SK-N-SH treated with all-trans-retinoic acid at 6 μM for 48 hours (cell line): ENCODE results near the gene SOX5.
A peak's percentile ranks its signal among the peaks of the same experiment; 100 is the strongest.

Experiments
- ATAC-seq: fragments of 200-7000 bp; cut with Tn5 transposase; 3 replicates; pipeline ENCODE4 v1.9.1; 2020; ENCODE audit warnings: mild to moderate bottlenecking, moderate library complexity
- ARNTL ChIP-seq: fragments of 450-650 bp; formaldehyde crosslinking; IDR thresholded peaks from 2 replicates; pipeline ENCODE4 v1.5.0; 2020; ENCODE audit warnings: low read depth, mild to moderate bottlenecking, moderate library complexity, borderline replicate concordance
- BACH2 ChIP-seq: fragments of 250-450 bp; sonication (Bioruptor Pico); IDR thresholded peaks from 2 replicates; pipeline ENCODE4 v1.9.0; 2021; ENCODE audit warnings: mild to moderate bottlenecking, borderline replicate concordance
- CREB5 ChIP-seq: fragments of 250-450 bp; sonication (Bioruptor Pico); IDR thresholded peaks from 2 replicates; pipeline ENCODE4 v1.5.1; 2020; ENCODE audit warnings: low read depth, mild to moderate bottlenecking, moderate library complexity
- ESRRG ChIP-seq: fragments of 250-450 bp; sonication (Bioruptor Pico); IDR thresholded peaks from 2 replicates; pipeline ENCODE4 v1.6.1; 2021; ENCODE audit warnings: mild to moderate bottlenecking
- GLIS3 ChIP-seq: fragments of 250-450 bp; sonication (Bioruptor Pico); IDR thresholded peaks from 2 replicates; pipeline ENCODE4 v1.5.0; 2020; ENCODE audit warnings: mild to moderate bottlenecking, moderate library complexity
- ISL1 ChIP-seq: fragments of 250-450 bp; sonication (Bioruptor Pico); IDR thresholded peaks from 2 replicates; pipeline ENCODE4 v2.1.2; 2022; ENCODE audit warnings: mild to moderate bottlenecking, moderate library complexity
- OSR1 ChIP-seq: fragments of 250-450 bp; sonication (Bioruptor Pico); IDR thresholded peaks from 2 replicates; pipeline ENCODE4 v1.8.0; 2022; ENCODE audit warnings: moderate library complexity, mild to moderate bottlenecking, inconsistent platforms
- POU6F1 ChIP-seq: fragments of 250-450 bp; sonication (Bioruptor Pico); IDR thresholded peaks from 2 replicates; pipeline ENCODE4 v1.8.0; 2021; ENCODE audit warnings: low read depth, mild to moderate bottlenecking, moderate library complexity, borderline replicate concordance
- PPARA ChIP-seq: fragments of 250-450 bp; sonication (Bioruptor Pico); IDR thresholded peaks from 2 replicates; pipeline ENCODE4 v1.5.0; 2020; ENCODE audit warnings: mild to moderate bottlenecking, borderline replicate concordance
- SNAI2 ChIP-seq: fragments of 250-450 bp; sonication (Bioruptor Pico); IDR thresholded peaks from 2 replicates; pipeline ENCODE4 v1.5.0; 2020; ENCODE audit warnings: mild to moderate bottlenecking, moderate library complexity
- TCF4 ChIP-seq: fragments of 250-450 bp; sonication (Bioruptor Pico); IDR thresholded peaks from 2 replicates; pipeline ENCODE4 v1.8.0; 2021; ENCODE audit warnings: mild to moderate bottlenecking, moderate library complexity, borderline replicate concordance
- TOX ChIP-seq: fragments of 250-450 bp; sonication (Bioruptor Pico); IDR thresholded peaks from 2 replicates; pipeline ENCODE4 v1.8.0; 2021; ENCODE audit warnings: mild to moderate bottlenecking, moderate library complexity, borderline replicate concordance
- ZC3H10 ChIP-seq: fragments of 250-450 bp; sonication (Bioruptor Pico); IDR thresholded peaks from 2 replicates; pipeline ENCODE4 v1.5.1; 2021; ENCODE audit warnings: mild to moderate bottlenecking, moderate library complexity
- ZFP3 ChIP-seq: fragments of 250-450 bp; sonication (Bioruptor Pico); IDR thresholded peaks from 2 replicates; pipeline ENCODE4 v1.5.0; 2020; ENCODE audit warnings: mild to moderate bottlenecking, moderate library complexity
- ZFP30 ChIP-seq: fragments of 450-650 bp; formaldehyde crosslinking; IDR thresholded peaks from 2 replicates; pipeline ENCODE4 v1.5.0; 2022; ENCODE audit warnings: mild to moderate bottlenecking, moderate library complexity
- ZNF565 ChIP-seq: fragments of 450-650 bp; formaldehyde crosslinking; conservative IDR thresholded peaks from 2 replicates; pipeline ENCODE4 v1.5.0; 2020; ENCODE audit warnings: low read depth, mild to moderate bottlenecking, moderate library complexity
- ZNF70 ChIP-seq: fragments of 450-650 bp; formaldehyde crosslinking; IDR thresholded peaks from 2 replicates; pipeline ENCODE4 v1.5.0; 2020; ENCODE audit warnings: mild to moderate bottlenecking, moderate library complexity
- ZNF8 ChIP-seq: fragments of 450-650 bp; formaldehyde crosslinking; IDR thresholded peaks from 2 replicates; pipeline ENCODE4 v1.5.0; 2020; ENCODE audit warnings: mild to moderate bottlenecking, moderate library complexity
- TF ChIP-seq, protein P1 (sequence below): fragments of 250-450 bp; sonication (Bioruptor Pico); IDR thresholded peaks from 2 replicates; pipeline ENCODE4 v1.8.0; 2020; ENCODE audit warnings: mild to moderate bottlenecking, moderate library complexity, borderline replicate concordance

SOX5 gene

DNA sequence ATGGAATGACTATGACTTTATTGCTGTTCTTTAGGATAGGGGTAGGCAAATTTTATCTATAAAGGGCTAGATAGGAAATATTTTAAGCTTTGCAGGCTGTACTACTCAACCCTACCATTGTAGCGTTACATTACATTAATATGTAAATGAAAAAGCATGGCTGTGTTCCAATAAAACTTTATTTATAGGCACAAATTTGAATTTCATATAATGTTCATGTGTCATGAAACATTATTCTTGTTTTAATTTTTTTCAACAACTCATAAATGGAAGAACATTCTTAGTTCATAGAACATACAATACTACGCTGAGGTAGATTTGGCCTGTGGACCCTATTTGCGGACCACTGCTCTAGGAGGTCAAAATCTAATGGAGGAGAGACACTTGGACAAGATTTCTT lies 133.7 kb downstream of the SOX5 start:
- no peak for ATAC-seq
- TF ChIP-seq ISL1 (CRISPR knock-in tag) = no peak
- TF ChIP-seq PPARA (CRISPR knock-in tag) = no peak
- TF ChIP-seq, protein P1, sequence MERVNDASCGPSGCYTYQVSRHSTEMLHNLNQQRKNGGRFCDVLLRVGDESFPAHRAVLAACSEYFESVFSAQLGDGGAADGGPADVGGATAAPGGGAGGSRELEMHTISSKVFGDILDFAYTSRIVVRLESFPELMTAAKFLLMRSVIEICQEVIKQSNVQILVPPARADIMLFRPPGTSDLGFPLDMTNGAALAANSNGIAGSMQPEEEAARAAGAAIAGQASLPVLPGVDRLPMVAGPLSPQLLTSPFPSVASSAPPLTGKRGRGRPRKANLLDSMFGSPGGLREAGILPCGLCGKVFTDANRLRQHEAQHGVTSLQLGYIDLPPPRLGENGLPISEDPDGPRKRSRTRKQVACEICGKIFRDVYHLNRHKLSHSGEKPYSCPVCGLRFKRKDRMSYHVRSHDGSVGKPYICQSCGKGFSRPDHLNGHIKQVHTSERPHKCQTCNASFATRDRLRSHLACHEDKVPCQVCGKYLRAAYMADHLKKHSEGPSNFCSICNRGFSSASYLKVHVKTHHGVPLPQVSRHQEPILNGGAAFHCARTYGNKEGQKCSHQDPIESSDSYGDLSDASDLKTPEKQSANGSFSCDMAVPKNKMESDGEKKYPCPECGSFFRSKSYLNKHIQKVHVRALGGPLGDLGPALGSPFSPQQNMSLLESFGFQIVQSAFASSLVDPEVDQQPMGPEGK (CRISPR knock-in tag) = no peak
- no peak for TF ChIP-seq OSR1 (CRISPR knock-in tag)

GRCh38 chr12:23813206-23813605 lies 136.3 kb downstream of the SOX5 start:
- TF ChIP-seq ZC3H10 (CRISPR knock-in tag) = no peak
- no peak for TF ChIP-seq ZNF565 (CRISPR knock-in tag)
- no peak for TF ChIP-seq ISL1 (CRISPR knock-in tag)
- TF ChIP-seq GLIS3 = no peak
- TF ChIP-seq TOX (CRISPR knock-in tag) = no peak
- ATAC-seq = no peak

GRCh38 chr12:23810329-23810902 lies 139.1 kb downstream of the SOX5 start:
- TF ChIP-seq ZC3H10 (CRISPR knock-in tag) (no peak), TCF4 (CRISPR knock-in tag) (peak; percentile 73; the same call in 1 of the 2 replicates)
- no peak for ATAC-seq

- TF ChIP-seq ZFP3 (CRISPR knock-in tag) = no peak
- no peak for ATAC-seq
These were observed 145.9 kb downstream of the SOX5 start for GRCh38 chr12:23803540-23803939.

DNA sequence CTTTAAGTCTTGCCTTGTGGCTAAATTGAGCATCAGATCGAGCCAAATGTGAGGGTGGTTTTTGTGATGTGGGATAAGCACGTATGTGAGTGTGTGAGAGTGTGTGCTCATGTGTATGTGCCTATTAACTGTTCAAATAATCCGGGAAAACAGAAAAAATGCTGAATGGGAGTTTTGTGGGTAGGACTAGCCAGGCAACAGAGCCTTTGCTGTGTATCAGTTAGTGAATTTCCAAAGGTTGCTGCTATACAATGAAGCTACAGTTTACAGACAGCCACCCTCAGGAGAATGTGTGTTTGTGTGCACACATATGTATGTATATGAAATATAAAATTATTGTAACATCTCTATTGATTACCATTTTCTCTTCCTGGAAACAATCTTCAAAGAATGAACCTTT lies 154.0 kb downstream of the SOX5 start:
- no peak for ATAC-seq
- TF ChIP-seq ZNF565 (CRISPR knock-in tag) = no peak
- TF ChIP-seq ARNTL (CRISPR knock-in tag) = no peak
- no peak for TF ChIP-seq CREB5 (CRISPR knock-in tag)

GRCh38 chr12:23781118-23781517 lies 168.4 kb downstream of the SOX5 start:
- no peak for ATAC-seq
- no peak for TF ChIP-seq TCF4 (CRISPR knock-in tag)
- no peak for TF ChIP-seq POU6F1 (CRISPR knock-in tag)
- no peak for TF ChIP-seq BACH2 (CRISPR knock-in tag)
- no peak for TF ChIP-seq ESRRG (CRISPR knock-in tag)
- no peak for TF ChIP-seq GLIS3
- no peak for TF ChIP-seq CREB5 (CRISPR knock-in tag)
- TF ChIP-seq SNAI2 (CRISPR knock-in tag) = no peak
- no peak for TF ChIP-seq ISL1 (CRISPR knock-in tag)
- no peak for TF ChIP-seq OSR1 (CRISPR knock-in tag)
- no peak for TF ChIP-seq ZNF8 (CRISPR knock-in tag)
- TF ChIP-seq ZNF565 (CRISPR knock-in tag) = no peak
- no peak for TF ChIP-seq ZFP30 (CRISPR knock-in tag)
- no peak for TF ChIP-seq PPARA (CRISPR knock-in tag)
- TF ChIP-seq ZNF70 (CRISPR knock-in tag) = no peak
- no peak for TF ChIP-seq ZFP3 (CRISPR knock-in tag)
- TF ChIP-seq ZC3H10 (CRISPR knock-in tag) = no peak
- TF ChIP-seq, protein P1 (CRISPR knock-in tag) = no peak
